ENCODE measurements around the gene GGTLC1.
"Not testable (repeated sequence)": the region's sequence is repeated elsewhere in the genome, so short reads cannot be mapped to it uniquely, and the experiment has no call there.

GGTLC1 gene

GRCh38 chr20:23994001-23994633 is 5.5 kb upstream of the GGTLC1 start:
- not testable (repeated sequence) for DNase-seq (ENCODE audit: low spot score)

- not testable (repeated sequence) for DNase-seq (ENCODE audit: low spot score)
Observed at GRCh38 chr20:23993440-23993839, 4.9 kb upstream of the GGTLC1 start.

- DNase-seq (ENCODE audit: low spot score): not testable (repeated sequence)
Observed at GRCh38 chr20:23990296-23990695, 1.7 kb upstream of the GGTLC1 start.

- not testable (repeated sequence) for DNase-seq (ENCODE audit: low spot score)
Observed at GRCh38 chr20:23988966-23989365, 387 bp upstream of the GGTLC1 start.

- DNase-seq (ENCODE audit: low spot score): not testable (repeated sequence)
Observed at GRCh38 chr20:23986716-23987115, 1.9 kb downstream of the GGTLC1 start.

GRCh38 chr20:23986310-23986709 is 2.3 kb downstream of the GGTLC1 start:
- not testable (repeated sequence) for DNase-seq (ENCODE audit: low spot score)

GRCh38 chr20:23985790-23986225 is 2.8 kb downstream of the GGTLC1 start:
- DNase-seq (ENCODE audit: low spot score): not testable (repeated sequence)

- DNase-seq (ENCODE audit: low spot score): not testable (repeated sequence)
Observed at GRCh38 chr20:23985066-23985789, 3.4 kb downstream of the GGTLC1 start.

GRCh38 chr20:23984476-23985023 is 4.0 kb downstream of the GGTLC1 start:
- DNase-seq (ENCODE audit: low spot score): not testable (repeated sequence)

GRCh38 chr20:23982112-23983018 is 6.2 kb downstream of the GGTLC1 start:
- DNase-seq (ENCODE audit: low spot score): not testable (repeated sequence)

GRCh38 chr20:23981526-23981925 is 7.1 kb downstream of the GGTLC1 start:
- DNase-seq (ENCODE audit: low spot score): not testable (repeated sequence)

GRCh38 chr20:23981014-23981413 is 7.6 kb downstream of the GGTLC1 start:
- not testable (repeated sequence) for DNase-seq (ENCODE audit: low spot score)

GRCh38 chr20:23979899-23980811 is 8.4 kb downstream of the GGTLC1 start:
- DNase-seq (ENCODE audit: low spot score): not testable (repeated sequence)

GRCh38 chr20:23979380-23979779 is 9.2 kb downstream of the GGTLC1 start:
- not testable (repeated sequence) for DNase-seq (ENCODE audit: low spot score)

- DNase-seq (ENCODE audit: low spot score): not testable (repeated sequence)
Observed at GRCh38 chr20:23978457-23978856, 10.1 kb downstream of the GGTLC1 start.

GRCh38 chr20:23974966-23975365 is 13.6 kb downstream of the GGTLC1 start:
- DNase-seq (ENCODE audit: low spot score): no peak

- DNase-seq (ENCODE audit: low spot score): no peak
Observed at GRCh38 chr20:23971310-23971709, 17.3 kb downstream of the GGTLC1 start.

GRCh38 chr20:23970049-23970448 is 18.5 kb downstream of the GGTLC1 start:
- no peak for DNase-seq (ENCODE audit: low spot score)

GRCh38 chr20:23967616-23967979 is 21.0 kb downstream of the GGTLC1 start:
- DNase-seq (ENCODE audit: low spot score): no peak

- DNase-seq (ENCODE audit: low spot score): no peak
Observed at GRCh38 chr20:23966927-23967615, 21.5 kb downstream of the GGTLC1 start.

Data from D341Med (cell line).